Loucy (cell line): Measurements from ENCODE around the gene MT1H.

Experiments
- CTCF ChIP-seq: fragments of 200-600 bp; sonication (generic); conservative IDR thresholded peaks from 2 replicates; pipeline ENCODE4 v1.5.1; 2014; ENCODE audit warnings: mild to moderate bottlenecking, antibody characterized with exemption, low read length
- EZH2phosphoT487 ChIP-seq: fragments of 200-600 bp; IDR thresholded peaks from 2 replicates; pipeline ENCODE4 v1.6.1; 2018; ENCODE audit warnings: antibody characterized with exemption, mild to moderate bottlenecking, moderate library complexity, borderline replicate concordance

GRCh38 chr16:56629531-56629930 is 40.1 kb upstream of the MT1H start:
- TF ChIP-seq CTCF = no peak
- no peak for TF ChIP-seq EZH2phosphoT487
